ENCODE data around the gene SCAF1.

DNA sequence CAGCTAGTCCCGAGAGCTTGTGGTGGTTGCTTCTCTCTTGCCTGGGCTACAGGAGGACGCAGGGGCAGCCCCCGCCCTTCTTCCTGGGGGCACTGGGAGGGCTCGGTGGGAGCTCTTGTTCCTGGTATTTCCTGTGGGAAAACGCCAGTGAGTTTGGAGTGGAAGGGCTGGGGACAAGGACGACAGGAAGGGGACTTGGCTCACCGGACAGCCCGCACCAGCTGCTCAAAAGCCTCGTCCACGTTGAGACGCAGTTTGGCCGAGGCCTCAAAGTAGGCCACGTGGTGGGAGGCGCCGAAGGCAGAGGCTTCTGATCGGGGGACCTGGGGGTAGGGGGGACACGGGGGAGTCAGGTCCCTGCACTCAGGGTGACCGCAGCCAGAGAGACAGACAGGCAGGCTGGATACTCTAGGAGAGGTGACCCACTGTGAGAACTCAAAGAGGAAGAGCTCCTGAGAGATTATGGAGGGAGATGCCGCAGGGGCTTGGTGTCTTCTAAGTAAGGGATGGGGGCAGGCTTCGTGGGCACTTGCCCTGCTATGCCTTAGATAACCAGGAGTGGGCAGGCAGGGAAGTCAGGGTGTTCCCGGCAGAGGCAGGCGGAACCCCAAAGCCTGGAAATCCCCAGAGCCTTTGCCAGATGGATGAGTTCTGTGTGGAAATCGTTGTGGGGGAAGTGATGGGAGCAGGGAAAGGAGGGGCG lies 6.3 kb upstream of the SCAF1 start:
- TF ChIP-seq, protein P1, sequence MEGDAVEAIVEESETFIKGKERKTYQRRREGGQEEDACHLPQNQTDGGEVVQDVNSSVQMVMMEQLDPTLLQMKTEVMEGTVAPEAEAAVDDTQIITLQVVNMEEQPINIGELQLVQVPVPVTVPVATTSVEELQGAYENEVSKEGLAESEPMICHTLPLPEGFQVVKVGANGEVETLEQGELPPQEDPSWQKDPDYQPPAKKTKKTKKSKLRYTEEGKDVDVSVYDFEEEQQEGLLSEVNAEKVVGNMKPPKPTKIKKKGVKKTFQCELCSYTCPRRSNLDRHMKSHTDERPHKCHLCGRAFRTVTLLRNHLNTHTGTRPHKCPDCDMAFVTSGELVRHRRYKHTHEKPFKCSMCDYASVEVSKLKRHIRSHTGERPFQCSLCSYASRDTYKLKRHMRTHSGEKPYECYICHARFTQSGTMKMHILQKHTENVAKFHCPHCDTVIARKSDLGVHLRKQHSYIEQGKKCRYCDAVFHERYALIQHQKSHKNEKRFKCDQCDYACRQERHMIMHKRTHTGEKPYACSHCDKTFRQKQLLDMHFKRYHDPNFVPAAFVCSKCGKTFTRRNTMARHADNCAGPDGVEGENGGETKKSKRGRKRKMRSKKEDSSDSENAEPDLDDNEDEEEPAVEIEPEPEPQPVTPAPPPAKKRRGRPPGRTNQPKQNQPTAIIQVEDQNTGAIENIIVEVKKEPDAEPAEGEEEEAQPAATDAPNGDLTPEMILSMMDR (IDR thresholded peaks at IDR 0.05), result no peak
- TF ChIP-seq POLR2A (IDR thresholded peaks at IDR 0.05), result no peak

All from uterus (tissue), 2 donors.